HG03558 (cell line): ENCODE measurements around the gene PIMREG.

Source experiments
- ATAC-seq: cut with Tn5 transposase; IDR thresholded peaks from one replicate; pipeline ENCODE4 v1.9.1; 2021; ENCODE audit warnings: moderate number of reproducible peaks; ENCODE audit not compliant: unreplicated experiment; ENCODE audit errors: extremely low read depth

The PIMREG gene

GRCh38 chr17:6437466-6437865 is 6.8 kb upstream of the PIMREG start:
- ATAC-seq, result no peak

- no peak for ATAC-seq
These were observed 6.3 kb upstream of the PIMREG start for GRCh38 chr17:6437956-6438355.

- ATAC-seq, result no peak
These were observed 4.3 kb upstream of the PIMREG start for GRCh38 chr17:6439951-6440350.

GRCh38 chr17:6442775-6443174 is 1.5 kb upstream of the PIMREG start:
- no peak for ATAC-seq

- no peak for ATAC-seq
These were observed 498 bp downstream of the PIMREG start for GRCh38 chr17:6444571-6445335.

GRCh38 chr17:6446516-6447100 is 2.4 kb downstream of the PIMREG start:
- ATAC-seq, result no peak

GRCh38 chr17:6448473-6448872 is 4.2 kb downstream of the PIMREG start:
- no peak for ATAC-seq

GRCh38 chr17:6449307-6449706 is 5.1 kb downstream of the PIMREG start:
- ATAC-seq, result no peak

- ATAC-seq, result no peak
These were observed 6.9 kb downstream of the PIMREG start for GRCh38 chr17:6450926-6451832.

GRCh38 chr17:6452471-6453266 is 8.4 kb downstream of the PIMREG start:
- no peak for ATAC-seq

GRCh38 chr17:6453279-6454024 is 9.2 kb downstream of the PIMREG start:
- no peak for ATAC-seq

- no peak for ATAC-seq
These were observed 10.5 kb downstream of the PIMREG start for GRCh38 chr17:6454495-6455320.

- ATAC-seq, result no peak
These were observed 11.1 kb downstream of the PIMREG start for GRCh38 chr17:6455321-6455705.

- no peak for ATAC-seq
These were observed 12.1 kb downstream of the PIMREG start for GRCh38 chr17:6456321-6456720.

- no peak for ATAC-seq
These were observed 12.8 kb downstream of the PIMREG start for GRCh38 chr17:6456914-6457687.

- ATAC-seq, result no peak
These were observed 13.6 kb downstream of the PIMREG start for GRCh38 chr17:6457688-6458459.

GRCh38 chr17:6458460-6458950 is 14.2 kb downstream of the PIMREG start:
- no peak for ATAC-seq
